ENCODE data around the gene ARF3. TPM values are rescaled to one million over a fixed set of nuclear protein-coding genes. Genes with fewer than 3 reads are reported as not detected.

ARF3 gene
- total RNA-seq, 1 donor from 2014 or later, result 59.5 TPM

DNA sequence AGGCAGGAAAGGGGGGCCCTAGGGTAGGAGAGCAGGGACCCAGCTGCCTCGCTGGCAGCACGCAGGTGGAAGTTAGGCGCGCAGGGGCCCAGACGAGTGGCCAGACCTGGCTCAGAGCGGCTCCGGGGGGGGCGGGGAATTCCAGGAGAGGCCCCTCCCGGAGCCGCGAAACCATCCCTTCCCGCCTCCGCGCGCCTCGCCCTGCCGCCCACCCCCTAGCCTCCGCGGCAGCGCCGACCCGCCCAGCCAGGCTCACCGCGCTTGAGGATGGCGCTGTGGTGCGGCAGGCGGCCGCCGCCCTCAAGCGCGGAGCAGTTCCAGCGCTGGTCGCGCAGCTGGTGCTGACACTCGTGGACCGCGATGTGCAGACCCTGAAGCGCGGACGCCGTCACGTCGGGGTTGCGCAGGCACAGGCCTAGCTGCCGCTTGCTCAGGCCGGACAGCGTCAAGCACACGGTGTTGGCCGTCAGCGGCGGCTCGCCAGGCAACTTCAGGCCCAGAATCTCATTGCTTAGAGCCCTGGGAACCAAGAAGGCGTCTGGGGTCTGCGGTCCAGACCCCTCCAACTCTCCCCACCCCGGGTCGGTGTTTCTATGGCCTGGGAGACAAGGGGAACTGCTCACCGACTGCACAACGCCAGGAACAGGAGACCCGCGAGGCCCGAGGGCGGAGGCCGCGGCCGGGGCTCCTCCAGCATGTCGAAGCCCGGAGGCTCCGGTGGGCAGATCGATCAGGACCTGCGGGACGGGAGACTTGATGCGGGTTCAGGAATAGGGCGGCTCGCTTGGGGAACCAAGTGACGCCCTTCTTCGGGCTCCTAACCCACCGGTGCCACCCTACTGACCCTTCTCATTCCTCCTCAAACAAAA, 12.8 kb upstream of the ARF3 start:
- peak; percentile 63 for DNase-seq (ENCODE audit: low spot score)
- intact Hi-C loops (cut with DNase I), result no loop called here

DNA sequence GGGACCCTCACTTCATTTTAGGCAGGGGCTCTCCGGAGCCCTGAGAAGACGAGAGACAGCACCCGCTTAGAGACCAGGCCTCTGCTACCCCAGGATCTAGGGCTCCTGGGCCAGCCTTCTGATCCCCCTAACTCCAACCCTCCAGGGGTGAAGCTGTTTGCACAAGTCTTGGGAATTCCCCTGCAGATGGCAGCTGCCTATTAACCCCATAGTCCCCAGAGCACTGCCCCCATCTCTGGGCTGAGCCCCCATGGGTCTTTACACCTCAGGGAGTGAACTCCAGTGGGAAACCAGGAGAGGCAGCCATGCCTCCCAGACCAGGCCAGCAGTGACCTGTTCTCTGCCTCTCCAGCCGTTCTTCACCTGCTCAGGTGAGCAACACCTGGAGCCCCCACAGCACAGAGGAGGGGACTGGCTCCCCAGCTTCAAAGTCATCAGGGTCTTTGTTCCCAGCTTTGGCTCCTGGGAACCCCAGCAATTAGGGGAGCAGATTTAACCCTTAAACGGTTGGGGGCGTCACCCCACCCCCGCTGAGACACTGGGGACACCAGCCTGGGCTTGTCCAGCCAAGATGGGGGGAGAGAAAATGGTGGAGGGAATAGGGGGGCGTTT, 12.0 kb upstream of the ARF3 start:
- intact Hi-C loops (cut with DNase I), result no loop called here
- DNase-seq (ENCODE audit: low spot score), result no peak

DNA sequence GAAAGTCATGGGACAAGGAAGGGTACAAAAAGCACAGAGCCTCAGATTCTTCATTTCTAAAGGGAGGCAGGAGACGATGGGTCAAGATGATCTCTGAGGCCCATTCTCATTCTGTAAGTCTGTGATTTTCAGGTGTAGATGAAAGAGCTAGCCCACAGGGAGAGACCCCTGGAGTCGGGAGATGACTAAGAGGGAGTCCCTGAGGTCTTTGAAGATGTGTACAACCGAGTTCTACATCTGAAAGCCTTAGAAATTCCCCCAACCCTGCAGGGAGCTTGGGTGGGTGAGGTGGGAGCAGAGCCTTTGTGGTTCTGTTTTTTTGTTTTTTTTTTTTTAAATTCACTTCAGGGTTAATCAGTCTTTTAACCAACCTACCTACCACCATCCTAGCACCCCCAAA, 11.2 kb upstream of the ARF3 start:
- intact Hi-C loops (cut with DNase I), result no loop called here
- no peak for DNase-seq (ENCODE audit: low spot score)

DNA sequence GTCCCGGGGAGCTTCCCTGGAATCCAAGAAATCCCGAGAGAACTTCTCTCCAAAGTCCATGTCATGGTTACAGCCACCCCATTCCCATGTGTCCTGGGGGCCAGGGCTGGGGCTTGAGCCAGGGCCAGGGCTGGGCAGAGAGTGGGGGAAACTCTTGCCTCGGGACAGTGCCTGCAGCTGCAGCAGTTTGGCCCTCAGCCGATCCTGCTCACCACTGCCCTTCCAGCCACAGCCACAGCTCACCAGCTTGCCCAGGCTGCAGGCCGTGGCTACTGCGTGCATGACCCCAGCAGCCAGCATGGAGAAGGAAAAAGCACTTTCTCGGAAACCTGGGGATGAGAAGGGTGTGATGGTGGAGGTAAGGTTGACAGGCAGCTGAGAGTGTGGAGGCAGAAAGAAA, 10.7 kb upstream of the ARF3 start:
- no peak for DNase-seq (ENCODE audit: low spot score)
- intact Hi-C loops (cut with DNase I), result no loop called here

DNA sequence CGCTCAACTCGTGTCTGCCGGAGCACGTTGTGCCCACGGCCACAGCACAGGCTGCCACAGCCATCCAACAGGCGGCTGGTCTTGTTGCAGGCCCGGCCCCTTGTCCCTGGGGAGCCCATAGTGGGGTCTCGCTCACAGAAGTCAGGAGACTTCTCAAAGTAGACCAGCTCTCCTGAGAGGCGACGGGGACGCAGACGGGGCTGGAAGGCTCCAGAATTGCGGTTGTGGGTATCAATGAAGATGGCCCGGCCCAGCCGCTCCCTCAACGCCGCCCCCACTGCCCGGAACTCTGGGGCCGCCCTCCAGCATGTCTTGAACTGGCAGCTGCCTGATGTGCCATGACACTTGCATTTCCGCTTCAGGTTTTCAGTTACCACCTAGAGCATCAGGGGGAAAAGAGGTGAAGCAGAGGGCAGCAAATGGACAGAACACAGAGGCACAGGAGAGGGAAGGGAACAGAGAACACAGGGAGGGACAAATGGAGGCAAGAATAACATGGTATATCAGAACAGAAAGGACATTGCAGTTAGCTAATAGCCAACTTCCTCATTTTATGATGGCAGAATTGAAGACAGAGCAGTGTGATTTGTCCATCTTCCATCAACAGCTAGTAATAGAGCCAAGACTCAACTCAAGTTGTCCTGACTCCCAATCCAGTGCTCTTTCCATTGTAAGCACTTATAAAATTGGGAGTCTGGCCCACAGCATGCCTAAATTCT, 9.0 kb upstream of the ARF3 start:
- intact Hi-C loops (cut with DNase I), result no loop called here
- no peak for DNase-seq (ENCODE audit: low spot score)

DNA sequence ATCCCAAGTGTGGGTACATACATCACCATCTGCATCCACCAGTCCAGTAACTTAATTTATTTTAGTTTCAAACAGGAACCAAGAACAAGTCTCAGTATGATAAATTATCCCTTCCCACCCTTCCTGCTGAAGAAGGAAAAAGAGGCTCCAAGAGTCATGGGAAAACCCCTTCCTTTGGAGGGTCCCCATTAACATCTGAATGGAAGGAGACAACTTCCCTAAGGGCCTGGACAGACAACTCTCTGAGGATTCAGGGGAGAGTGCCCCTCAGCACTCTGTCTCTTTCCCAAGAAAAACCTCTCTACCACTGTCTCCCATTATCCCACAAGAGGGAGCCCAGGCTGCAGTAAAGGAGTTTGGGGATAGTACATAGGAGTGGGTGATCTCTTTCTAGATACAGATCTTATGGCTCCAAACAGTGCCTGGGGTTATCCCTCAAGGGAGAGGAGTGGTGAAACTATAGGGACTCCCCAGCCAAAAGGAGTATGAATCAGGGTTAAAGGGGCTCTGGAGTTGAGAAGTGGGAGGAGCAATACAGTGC, 8.1 kb upstream of the ARF3 start:
- intact Hi-C loops (cut with DNase I), result no loop called here
- DNase-seq (ENCODE audit: low spot score), result no peak

DNA sequence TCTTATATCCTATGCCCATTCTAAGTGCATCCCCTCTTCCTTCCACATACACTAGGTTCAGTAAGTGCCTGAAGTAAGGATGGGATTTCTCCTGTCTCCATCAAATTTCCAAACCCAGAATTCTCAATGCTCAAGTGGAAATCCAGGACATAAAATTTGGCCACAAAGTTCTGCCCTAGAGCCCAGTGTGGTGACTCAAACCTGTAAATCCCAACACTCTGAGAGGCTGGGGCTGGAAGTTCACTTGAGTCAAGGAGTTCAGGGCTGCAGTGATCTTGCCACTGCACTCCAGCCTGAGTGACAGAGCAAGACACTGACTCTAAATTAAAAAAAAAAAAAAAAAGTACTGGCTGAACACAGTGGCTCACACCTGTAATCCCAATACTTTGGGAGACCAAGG, 4.5 kb upstream of the ARF3 start:
- intact Hi-C loops (cut with DNase I), result no loop called here
- no peak for DNase-seq (ENCODE audit: low spot score)

DNA sequence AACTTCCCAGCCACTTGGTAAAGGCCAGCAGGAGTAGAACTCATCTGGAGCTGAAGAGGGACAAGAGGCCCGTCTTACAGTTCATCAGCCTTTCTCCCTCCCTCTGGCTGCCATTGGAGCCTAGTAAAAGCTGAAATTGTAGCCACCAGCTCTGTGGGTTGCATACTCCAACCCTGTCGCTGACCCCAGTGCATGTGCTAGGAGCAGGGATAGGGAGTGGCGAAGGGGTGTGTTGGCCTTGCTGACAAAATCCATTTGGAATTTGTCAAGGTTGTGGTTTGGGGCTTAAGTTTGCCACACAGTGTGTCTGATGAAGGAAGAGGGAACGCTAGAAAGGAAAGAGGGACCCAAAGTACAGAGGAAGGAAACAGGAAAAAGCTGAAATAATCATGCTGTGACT, 4.0 kb upstream of the ARF3 start:
- no peak for DNase-seq (ENCODE audit: low spot score)
- intact Hi-C loops (cut with DNase I), result no loop called here

DNA sequence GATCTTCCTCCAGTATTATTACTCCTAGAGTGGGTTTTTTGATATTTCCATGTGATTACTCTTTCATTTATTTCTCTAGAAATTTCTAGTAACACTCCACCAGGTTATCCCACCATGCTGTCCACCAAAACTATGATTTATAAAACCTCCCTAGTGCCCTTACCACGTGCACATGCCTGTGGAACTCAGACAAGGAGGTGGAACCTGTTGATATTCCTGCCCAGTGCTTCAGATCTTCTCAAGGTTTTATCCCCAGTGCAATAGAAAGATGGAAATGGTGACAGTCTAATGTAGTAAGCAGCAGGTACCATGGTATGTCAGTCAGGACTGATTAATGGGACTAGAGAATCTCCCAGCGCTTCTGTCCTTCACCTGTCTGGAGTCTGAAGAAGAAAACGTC, 3.5 kb upstream of the ARF3 start:
- no peak for DNase-seq (ENCODE audit: low spot score)
- intact Hi-C loops (cut with DNase I), result no loop called here

DNA sequence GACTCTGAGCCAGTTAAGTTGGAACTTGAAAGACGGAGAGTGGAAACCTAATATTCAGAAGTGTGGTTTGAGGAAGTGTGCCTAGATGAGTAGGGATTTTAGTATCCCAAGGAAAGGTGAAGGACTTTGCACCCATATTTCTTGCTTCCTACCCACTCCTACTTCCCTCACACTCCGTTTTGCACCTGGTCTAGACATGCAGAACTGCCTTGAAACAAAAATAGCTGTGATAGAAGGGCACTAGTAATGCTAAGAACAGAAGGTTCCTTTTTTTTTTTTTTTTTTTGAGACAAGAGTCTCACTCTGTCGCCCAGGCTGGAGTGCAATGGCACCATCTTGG, 732 bp upstream of the ARF3 start:
- intact Hi-C loops (cut with DNase I), result no loop called here

DNA sequence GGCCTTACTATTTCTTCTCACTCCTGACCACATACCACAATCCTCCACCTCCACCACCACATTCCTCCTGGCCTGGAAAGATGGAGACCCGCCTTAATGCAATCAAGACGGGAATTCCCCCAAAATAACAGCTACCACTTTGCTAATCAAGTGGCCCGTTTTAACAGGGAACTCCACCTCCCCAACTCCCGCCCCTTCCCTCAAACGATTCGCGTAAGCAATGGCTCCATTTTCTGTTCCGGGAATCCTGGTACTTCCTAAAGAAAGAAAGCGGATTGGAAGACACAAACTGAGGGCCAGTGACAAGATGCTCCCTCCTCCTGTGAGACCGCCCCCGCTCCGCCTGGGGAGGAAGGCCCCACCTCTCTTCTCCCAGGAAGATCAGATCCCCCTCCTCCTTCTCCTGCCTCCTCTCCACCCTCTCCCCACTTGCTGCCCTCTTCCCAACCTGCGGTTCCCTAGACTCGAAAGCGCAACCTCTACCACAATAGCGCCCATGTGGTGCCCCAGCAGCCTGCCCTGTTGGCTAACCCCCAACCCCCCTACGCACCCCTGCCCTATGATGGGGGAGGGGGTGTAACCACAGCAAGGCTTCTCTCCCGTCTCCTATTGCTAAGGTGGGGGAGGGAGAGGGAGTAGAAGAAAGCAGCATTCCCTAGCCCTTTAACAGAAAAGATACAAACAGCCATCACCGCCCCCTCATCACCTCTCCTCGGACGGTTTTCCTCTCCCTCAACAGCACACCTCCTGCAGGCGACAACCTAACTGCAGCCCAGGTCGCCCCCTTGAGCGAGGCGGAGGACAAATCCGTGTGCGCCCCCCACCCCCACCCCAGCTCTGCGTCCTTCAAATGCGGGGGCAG, 777 bp downstream of the ARF3 start:
- DNase-seq (ENCODE audit: low spot score), result peak; percentile 86
- intact Hi-C loops (cut with DNase I), result no loop called here

More for the DNA sequence above, 732 bp upstream of the ARF3 start:
- no peak for DNase-seq (ENCODE audit: low spot score)

DNA sequence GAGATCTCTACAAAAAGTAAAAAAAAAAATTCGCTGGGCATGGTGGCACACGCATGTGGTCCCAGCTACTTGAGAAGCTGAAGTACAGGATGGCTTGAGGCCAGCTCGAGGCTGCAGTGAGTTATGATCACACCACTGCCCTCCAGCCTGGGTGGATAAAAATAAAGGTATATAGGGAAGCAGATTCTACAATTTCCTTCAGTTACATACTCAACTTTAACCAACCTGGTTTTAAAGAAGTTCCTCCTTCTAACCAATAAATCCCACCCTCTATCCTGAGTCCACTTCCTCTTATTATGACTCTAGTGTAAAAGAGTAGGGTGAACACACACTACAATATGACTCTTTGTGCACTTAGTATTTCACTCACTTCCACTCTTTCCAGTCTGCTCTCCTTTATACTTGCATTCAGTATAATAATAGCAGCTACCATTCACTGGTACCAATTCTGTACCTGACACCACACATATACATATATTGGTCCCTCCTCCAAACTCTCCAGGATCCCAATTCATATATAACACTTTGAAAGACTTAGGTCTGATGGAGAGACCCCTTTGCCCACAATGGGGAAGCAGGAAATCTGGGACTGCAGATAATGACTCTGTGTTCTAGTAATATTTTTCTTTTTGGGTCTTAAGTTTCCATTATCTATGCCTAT, 2.3 kb downstream of the ARF3 start:
- no peak for DNase-seq (ENCODE audit: low spot score)
- intact Hi-C loops (cut with DNase I), result no loop called here

DNA sequence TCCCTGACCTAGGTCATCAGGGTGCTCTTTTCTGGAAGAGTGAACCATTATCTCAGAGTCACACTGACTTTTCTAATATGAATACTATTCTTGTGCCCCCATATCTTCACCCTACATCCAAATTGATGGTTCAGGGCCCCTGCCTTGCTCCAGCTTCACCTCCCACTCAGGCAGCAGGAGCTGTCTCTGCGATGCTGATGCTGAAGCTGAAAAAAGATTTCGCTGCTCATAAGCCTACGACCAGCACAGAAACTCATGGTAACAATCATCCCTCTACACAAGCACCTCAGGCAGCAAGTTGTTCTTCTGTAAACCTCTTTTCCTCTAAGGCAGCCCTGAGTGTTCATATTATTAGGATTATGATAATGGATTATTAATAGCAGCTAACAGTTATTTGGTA, 3.2 kb downstream of the ARF3 start:
- intact Hi-C loops (cut with DNase I), result no loop called here
- DNase-seq (ENCODE audit: low spot score), result no peak

DNA sequence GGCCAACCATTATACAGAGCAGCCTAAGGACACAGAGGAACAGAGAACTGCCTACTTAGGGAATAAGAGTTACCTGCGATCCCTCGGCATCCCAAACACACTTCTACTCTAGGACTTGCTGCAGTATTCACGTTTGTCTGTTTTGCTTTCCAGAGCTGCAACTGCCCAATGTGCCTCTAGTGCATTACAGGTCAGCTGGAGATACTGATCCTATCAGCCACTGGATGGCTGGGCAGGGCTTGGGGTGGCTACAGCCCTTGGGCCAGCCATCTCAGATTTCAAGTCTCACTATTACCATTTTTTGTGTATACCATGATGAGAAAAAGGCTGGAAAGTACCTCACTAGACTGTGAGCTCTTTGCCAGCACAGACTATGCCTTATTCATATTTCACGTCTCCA, 4.6 kb downstream of the ARF3 start:
- no peak for DNase-seq (ENCODE audit: low spot score)
- intact Hi-C loops (cut with DNase I), result no loop called here

DNA sequence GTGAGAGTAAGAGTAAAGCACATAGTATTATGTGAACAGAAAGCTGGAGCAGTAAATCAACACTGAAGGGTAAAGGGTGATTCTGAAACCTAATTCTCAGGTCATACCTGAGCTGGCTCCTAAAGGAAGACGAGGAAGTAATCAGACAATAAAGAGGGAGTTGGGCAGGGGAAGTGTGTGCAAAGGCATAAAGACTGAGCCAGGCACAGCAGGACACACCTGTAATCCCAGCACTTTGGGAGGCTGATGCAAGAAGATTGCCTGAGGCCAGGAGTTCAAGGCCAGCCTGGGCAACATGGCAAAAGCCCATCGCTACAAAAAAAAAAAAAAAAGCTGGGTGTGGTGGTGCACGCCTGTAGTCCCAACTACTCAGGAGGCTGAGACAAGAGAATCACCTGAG, 9.6 kb downstream of the ARF3 start:
- no peak for DNase-seq (ENCODE audit: low spot score)
- intact Hi-C loops (cut with DNase I), result no loop called here

DNA sequence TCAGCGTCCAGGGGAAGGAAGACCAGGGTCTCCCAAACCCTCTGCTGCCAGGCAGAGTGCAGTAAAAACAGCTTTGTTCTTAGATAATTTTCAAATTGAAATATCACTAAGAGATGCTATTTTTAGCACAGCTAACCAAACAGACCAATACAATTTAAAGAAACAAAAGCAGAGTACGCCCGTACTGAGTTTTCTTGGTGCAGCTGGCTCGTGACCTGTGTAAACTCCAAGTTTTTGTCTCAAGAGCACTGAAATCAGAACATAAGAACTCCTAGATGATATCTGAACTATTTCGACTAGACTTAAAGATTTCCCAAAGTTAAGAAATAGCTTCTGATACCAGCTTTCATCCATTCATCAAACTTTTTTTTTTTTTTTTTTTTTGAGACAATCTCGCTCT, 10.3 kb downstream of the ARF3 start:
- no peak for DNase-seq (ENCODE audit: low spot score)
- intact Hi-C loops (cut with DNase I), result no loop called here

DNA sequence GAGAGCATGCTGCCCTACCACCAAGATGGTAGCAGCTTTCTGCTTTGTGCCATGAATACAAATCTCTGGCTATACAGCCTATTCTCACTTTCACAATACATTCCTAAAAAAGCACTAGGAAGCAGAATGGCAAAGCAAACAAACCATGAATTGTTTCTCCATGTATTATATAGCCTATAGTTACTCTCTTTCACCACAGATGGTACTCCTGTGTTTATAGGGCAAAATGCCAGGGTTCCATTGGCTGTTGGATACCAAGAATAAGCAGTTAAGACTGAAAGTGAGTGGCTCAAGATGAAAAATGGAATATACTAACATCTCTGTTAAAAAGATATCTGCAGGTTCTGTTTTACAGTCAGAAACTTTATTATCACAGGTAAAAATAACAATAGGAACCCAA, 11.1 kb downstream of the ARF3 start:
- no peak for DNase-seq (ENCODE audit: low spot score)
- intact Hi-C loops (cut with DNase I), result no loop called here

DNA sequence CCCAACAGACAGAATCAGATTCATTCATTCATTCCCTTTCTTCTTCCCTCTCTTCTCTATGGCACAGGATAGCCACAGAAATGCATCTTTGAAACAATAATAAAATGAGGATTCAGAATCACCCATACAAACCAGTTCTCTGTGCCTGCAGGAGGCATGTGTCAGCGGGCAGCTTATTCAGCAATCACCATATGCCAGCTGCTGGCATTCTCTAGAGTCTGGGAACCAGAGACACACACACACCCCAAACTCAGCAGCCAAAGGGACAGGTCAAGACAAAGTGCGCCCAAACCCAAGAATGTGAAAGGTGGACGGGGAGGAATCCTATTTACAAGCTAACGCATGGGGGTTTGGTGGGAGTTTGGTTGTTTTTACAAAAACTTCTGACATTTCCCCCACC, 14.1 kb downstream of the ARF3 start:
- intact Hi-C loops (cut with DNase I), result no loop called here
- DNase-seq (ENCODE audit: low spot score), result no peak

DNA sequence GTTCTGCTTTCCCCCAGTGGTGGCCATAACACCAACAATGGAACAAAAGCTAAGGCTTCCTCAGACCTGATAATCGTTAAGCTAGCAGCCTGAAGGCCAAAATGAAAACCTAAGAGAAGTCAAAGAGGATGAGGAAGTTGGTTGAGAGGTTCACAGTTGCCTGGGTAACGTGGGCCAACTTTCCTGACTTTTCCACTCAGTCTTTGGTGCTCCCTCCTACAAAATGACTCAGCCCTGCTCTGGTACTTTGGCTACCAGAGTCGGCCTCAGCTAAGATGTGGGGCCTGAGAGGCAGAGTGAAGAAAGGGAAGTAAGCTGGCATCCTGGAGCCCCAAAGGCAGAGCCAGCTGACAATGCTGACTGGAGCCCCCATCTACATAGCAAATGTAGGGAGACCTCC, 17.1 kb downstream of the ARF3 start:
- no peak for DNase-seq (ENCODE audit: low spot score)
- intact Hi-C loops (cut with DNase I), result no loop called here
